Osteoblast (primary cell): ENCODE measurements around the gene COLEC12. TPM values are rescaled to one million over a fixed set of nuclear protein-coding genes. Genes with fewer than 3 reads are reported as not detected.
A peak's percentile ranks its signal among the peaks of the same experiment; 100 is the strongest.

Experiments used
- DNase-seq: peaks from one replicate; pipeline ENCODE4 v3.0.0; 2011; ENCODE audit warnings: low spot score, mixed read lengths; ENCODE audit not compliant: insufficient read length; ENCODE audit errors: missing footprints
- H2AFZ ChIP-seq: 2 replicates; pipeline ENCODE4 v1.6.0; 2011; ENCODE audit warnings: mild to moderate bottlenecking, low read length
- H3K27ac ChIP-seq: 2 replicates; pipeline ENCODE4 v1.5.1; 2011; ENCODE audit warnings: mild to moderate bottlenecking, low read depth, low read length, moderate library complexity
- H3K27me3 ChIP-seq: 2 replicates; pipeline ENCODE4 v1.6.0; 2012; ENCODE audit warnings: mild to moderate bottlenecking, control low read depth, inconsistent platforms, low read length, moderate library complexity; ENCODE audit not compliant: insufficient read depth
- H3K36me3 ChIP-seq: 2 replicates; pipeline ENCODE4 v1.5.1; 2011; ENCODE audit warnings: mild to moderate bottlenecking, low read length, control low read depth, moderate library complexity; ENCODE audit not compliant: insufficient read depth
- H3K4me1 ChIP-seq: 2 replicates; pipeline ENCODE4 v1.5.1; 2011; ENCODE audit warnings: mild to moderate bottlenecking, low read length, control low read depth, moderate library complexity; ENCODE audit not compliant: insufficient read depth
- H3K4me2 ChIP-seq: 2 replicates; pipeline ENCODE4 v1.6.0; 2011; ENCODE audit warnings: mild to moderate bottlenecking, low read length; ENCODE audit not compliant: insufficient read depth
- H3K4me3 ChIP-seq: fragments of 200-600 bp; sonication (generic); 3 replicates; pipeline ENCODE4 v1.5.1; 2012; ENCODE audit warnings: mild to moderate bottlenecking, low read length, inconsistent platforms; ENCODE audit not compliant: insufficient read depth
- H3K79me2 ChIP-seq: 2 replicates; pipeline ENCODE4 v1.6.0; 2012; ENCODE audit warnings: mild to moderate bottlenecking, low read length, control low read depth, inconsistent platforms; ENCODE audit not compliant: insufficient read depth
- H3K9me3 ChIP-seq: 2 replicates; pipeline ENCODE4 v1.5.1; 2011; ENCODE audit warnings: low read depth, low read length, control low read depth
- H4K20me1 ChIP-seq: 2 replicates; pipeline ENCODE4 v1.6.0; 2012; ENCODE audit warnings: mild to moderate bottlenecking, low read length, control low read depth; ENCODE audit not compliant: insufficient read depth
- CTCF ChIP-seq: IDR thresholded peaks from 2 replicates; pipeline ENCODE4 v1.5.1; 2011; ENCODE audit warnings: mild to moderate bottlenecking, low read depth, low read length, moderate library complexity; ENCODE audit errors: extremely low read depth
- total RNA-seq: library from RNA; depleted of rRNA; stranded (reverse); fragments of >200 nt; gene quantifications from 2 replicates; pipeline ENCODE4 v1.2.3, GENCODE V29; 2012

COLEC12 gene
- total RNA-seq, 1 donor: 38.0 TPM

- Histone ChIP-seq H3K27me3 (no peaks in the 10 kb centered on the region), H3K27ac (no peak overlapping the region)
- TF ChIP-seq CTCF: no peak
Observed at GRCh38 chr18:366466-367061, 133.9 kb downstream of the COLEC12 start.

DNA sequence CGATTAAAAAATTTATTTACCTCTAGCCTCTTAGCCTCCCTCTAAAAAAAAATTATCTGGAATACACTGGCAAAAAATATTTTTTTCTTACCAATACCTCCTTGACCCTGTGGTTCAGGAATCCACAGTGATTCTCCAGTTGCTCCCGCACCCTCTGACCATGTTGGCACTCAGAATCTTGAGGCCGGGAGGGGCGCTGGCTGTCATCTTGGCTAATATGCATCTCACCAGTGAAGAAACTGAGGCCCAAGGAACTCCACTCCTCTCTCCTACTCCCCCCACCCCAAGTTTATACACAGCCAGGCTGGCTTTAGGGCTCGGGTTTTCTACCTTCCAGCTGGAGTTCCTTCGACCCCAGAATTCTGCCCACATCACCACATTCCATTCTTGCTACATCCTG lies 134.8 kb downstream of the COLEC12 start:
- Histone ChIP-seq H3K4me1 (peaks cover 47% of the 10 kb centered on the region), H3K27me3 (no peaks in the 10 kb centered on the region), H3K4me3 (no peak overlapping the region), H3K4me2 (no peak overlapping the region), H3K79me2 (no peaks in the 10 kb centered on the region), H3K27ac (no peak overlapping the region), H3K9me3 (no peaks in the 10 kb centered on the region), H2AFZ (no peak overlapping the region), H4K20me1 (no peaks in the 10 kb centered on the region), H3K36me3 (no peaks in the 10 kb centered on the region)
- DNase-seq: no peak
- no peak for TF ChIP-seq CTCF

More at GRCh38 chr18:366466-367061, 133.9 kb downstream of the COLEC12 start:
- H4K20me1 ChIP-seq: no peaks in the 10 kb centered on the region
- no peak overlapping the region for H3K4me2 ChIP-seq
- no peaks in the 10 kb centered on the region for H3K36me3 ChIP-seq
- H3K9me3 ChIP-seq: no peaks in the 10 kb centered on the region
- no peaks in the 10 kb centered on the region for H3K79me2 ChIP-seq
- peaks cover 42% of the 10 kb centered on the region for H3K4me1 ChIP-seq
- H3K4me3 ChIP-seq: no peak overlapping the region
- H2AFZ ChIP-seq: no peak overlapping the region
- no peak for DNase-seq

DNA sequence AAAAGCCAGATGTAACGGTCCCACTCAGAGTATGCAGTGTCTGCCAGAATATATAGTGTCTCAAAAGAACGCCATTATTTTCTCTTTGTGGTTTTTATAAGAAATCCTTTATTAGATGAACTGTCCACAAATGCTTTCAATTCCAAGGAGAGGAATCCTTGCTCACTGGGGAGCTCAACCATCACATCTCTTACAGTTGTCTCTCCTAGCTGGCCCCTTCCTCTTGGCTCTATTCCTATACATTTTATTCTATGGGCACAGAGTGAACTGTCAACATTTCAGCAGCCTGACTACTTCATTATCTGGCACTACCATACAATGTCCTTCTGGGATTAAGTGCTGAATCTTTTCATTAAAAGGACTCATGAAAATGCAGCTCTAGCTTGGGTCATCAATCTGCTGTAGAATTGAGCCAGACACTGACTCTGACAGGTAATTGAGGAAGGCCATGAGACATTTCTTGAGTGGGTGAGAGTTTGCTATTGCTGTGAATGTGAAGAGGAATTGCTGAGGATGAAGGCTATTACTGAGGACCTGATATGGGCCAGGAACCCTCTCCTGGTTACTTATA lies 136.2 kb downstream of the COLEC12 start:
- H3K4me1 ChIP-seq: peaks cover 47% of the 10 kb centered on the region
- H3K4me2 ChIP-seq: peak overlapping the region; percentile 67
- no peak for DNase-seq
- peak overlapping the region; percentile 87 for H3K27ac ChIP-seq
- no peak overlapping the region for H3K4me3 ChIP-seq
- H3K79me2 ChIP-seq: no peaks in the 10 kb centered on the region
- no peaks in the 10 kb centered on the region for H3K9me3 ChIP-seq
- H4K20me1 ChIP-seq: no peaks in the 10 kb centered on the region
- no peak overlapping the region for H2AFZ ChIP-seq
- no peaks in the 10 kb centered on the region for H3K36me3 ChIP-seq
- H3K27me3 ChIP-seq: no peaks in the 10 kb centered on the region
- TF ChIP-seq CTCF: no peak

DNA sequence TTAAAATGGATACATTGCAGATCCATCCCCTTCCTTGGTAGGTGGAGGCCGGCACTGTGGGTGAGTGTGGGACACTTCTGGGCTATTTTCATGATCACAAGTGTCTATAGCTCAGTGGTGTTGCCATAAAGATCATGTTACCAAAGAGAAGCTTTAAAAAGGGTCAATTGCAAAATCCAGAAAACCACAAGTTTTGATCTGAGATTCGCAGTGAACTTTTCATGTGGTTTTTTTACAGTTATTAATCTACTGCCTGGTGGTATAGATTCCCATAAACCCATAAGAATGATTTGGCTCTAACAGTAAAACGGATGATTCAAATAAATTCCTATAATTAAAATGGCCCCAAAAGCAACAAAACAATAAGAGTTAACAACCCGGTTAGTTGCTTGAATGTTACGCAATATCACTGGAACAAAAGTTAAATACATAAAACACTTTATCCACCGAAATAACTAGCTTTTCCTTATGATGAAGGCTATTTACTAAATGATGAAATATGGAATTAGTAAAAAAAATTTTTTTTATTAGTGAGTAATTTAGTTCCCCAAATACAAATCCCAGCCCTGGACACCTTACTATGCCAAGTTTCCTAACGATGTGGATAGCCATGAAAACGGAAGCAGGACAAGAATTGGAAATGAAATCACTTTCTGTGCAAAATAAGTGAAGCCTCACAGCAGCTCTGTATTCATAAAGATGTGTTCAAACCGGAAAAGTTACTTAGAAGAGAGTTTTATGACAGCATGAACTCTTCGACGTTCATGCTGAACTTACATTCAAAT lies 137.0 kb downstream of the COLEC12 start:
- Histone ChIP-seq H2AFZ (no peak overlapping the region), H3K27me3 (no peaks in the 10 kb centered on the region), H3K36me3 (no peaks in the 10 kb centered on the region), H3K27ac (peak overlapping the region; percentile 87), H3K79me2 (no peaks in the 10 kb centered on the region), H3K9me3 (no peaks in the 10 kb centered on the region), H3K4me3 (peak overlapping the region; percentile 31), H3K4me2 (peak overlapping the region; percentile 67), H3K4me1 (peaks cover 47% of the 10 kb centered on the region), H4K20me1 (no peaks in the 10 kb centered on the region)
- DNase-seq: no peak
- no peak for TF ChIP-seq CTCF
